ENCODE data around the gene OGG1.

Gene OGG1

GRCh38 chr3:9743548-9743947 is 6.2 kb upstream of the OGG1 start:
- ATAC-seq = no peak
- TF ChIP-seq ZNF70 (CRISPR knock-in tag; IDR thresholded peaks at IDR 0.05) (no peak), CSRNP3 (CRISPR knock-in tag; IDR thresholded peaks at IDR 0.05) (no peak), TSHZ2 (CRISPR knock-in tag; IDR thresholded peaks at IDR 0.05) (no peak), RARB (CRISPR knock-in tag; IDR thresholded peaks at IDR 0.05) (no peak), CSDC2 (CRISPR knock-in tag; IDR thresholded peaks at IDR 0.05) (no peak), SNAI2 (CRISPR knock-in tag; IDR thresholded peaks at IDR 0.05) (no peak), GLIS3 (CRISPR knock-in tag; IDR thresholded peaks at IDR 0.05) (no peak), ZNF8 (CRISPR knock-in tag; IDR thresholded peaks at IDR 0.05) (no peak)

- TF ChIP-seq POU6F1 (CRISPR knock-in tag; IDR thresholded peaks at IDR 0.05; ENCODE audit: borderline replicate concordance, low read depth) = no peak
- TF ChIP-seq CSRNP3 (CRISPR knock-in tag; IDR thresholded peaks at IDR 0.05) = no peak
- TF ChIP-seq TCF4 (CRISPR knock-in tag; IDR thresholded peaks at IDR 0.05; ENCODE audit: borderline replicate concordance) = no peak
- TF ChIP-seq ISL1 (CRISPR knock-in tag; IDR thresholded peaks at IDR 0.05) = no peak
- no peak for TF ChIP-seq BACH2 (CRISPR knock-in tag; IDR thresholded peaks at IDR 0.05; ENCODE audit: borderline replicate concordance)
- TF ChIP-seq RARB (CRISPR knock-in tag; IDR thresholded peaks at IDR 0.05) = no peak
- no peak for TF ChIP-seq ZFP30 (CRISPR knock-in tag; IDR thresholded peaks at IDR 0.05)
- TF ChIP-seq GLIS3 (CRISPR knock-in tag; IDR thresholded peaks at IDR 0.05) = no peak
- no peak for TF ChIP-seq ZC3H10 (CRISPR knock-in tag; IDR thresholded peaks at IDR 0.05)
- TF ChIP-seq PPARA (CRISPR knock-in tag; IDR thresholded peaks at IDR 0.05; ENCODE audit: borderline replicate concordance) = no peak
- no peak for TF ChIP-seq ZNF8 (CRISPR knock-in tag; IDR thresholded peaks at IDR 0.05)
- no peak for TF ChIP-seq CSDC2 (CRISPR knock-in tag; IDR thresholded peaks at IDR 0.05)
- TF ChIP-seq ZFP3 (CRISPR knock-in tag; IDR thresholded peaks at IDR 0.05) = no peak
- no peak for ATAC-seq
Observed at GRCh38 chr3:9744162-9744561, 5.6 kb upstream of the OGG1 start.

- TF ChIP-seq ISL1 (CRISPR knock-in tag; IDR thresholded peaks at IDR 0.05) = no peak
- no peak for TF ChIP-seq POU6F1 (CRISPR knock-in tag; IDR thresholded peaks at IDR 0.05; ENCODE audit: borderline replicate concordance, low read depth)
- no peak for TF ChIP-seq TOX (CRISPR knock-in tag; IDR thresholded peaks at IDR 0.05; ENCODE audit: borderline replicate concordance)
- no peak for TF ChIP-seq SNAI2 (CRISPR knock-in tag; IDR thresholded peaks at IDR 0.05)
- TF ChIP-seq BACH2 (CRISPR knock-in tag; IDR thresholded peaks at IDR 0.05; ENCODE audit: borderline replicate concordance) = no peak
- no peak for TF ChIP-seq TSHZ2 (CRISPR knock-in tag; IDR thresholded peaks at IDR 0.05)
- TF ChIP-seq OSR1 (CRISPR knock-in tag; IDR thresholded peaks at IDR 0.05) = no peak
- ATAC-seq = no peak
Observed at GRCh38 chr3:9745521-9745920, 4.2 kb upstream of the OGG1 start.
